Measurements from ENCODE around the gene RAI2.
A peak's percentile ranks its signal among the peaks of the same experiment; 100 is the strongest.

The RAI2 gene

GRCh38 chrX:17824980-17825379, 36.1 kb downstream of the RAI2 start:
- DNase-seq (ENCODE audit: low read depth in 2 of 2): peak in 1 of 2 donors; percentile 47
- no peak for TF ChIP-seq CTCF (IDR thresholded peaks at IDR 0.05; ENCODE audit: low read depth, low read length)
- H3K4me3 ChIP-seq (replicated peaks in 1 of 2; ENCODE audit: low read depth in 2 of 2, low read length in 2 of 2): no peak overlapping the region

- peak in 1 of 2 donors; percentile 47 for DNase-seq (ENCODE audit: low read depth in 2 of 2)
- H3K4me3 ChIP-seq (replicated peaks in 1 of 2; ENCODE audit: low read depth in 2 of 2, low read length in 2 of 2): no peak overlapping the region
- TF ChIP-seq CTCF (IDR thresholded peaks at IDR 0.05; ENCODE audit: low read depth, low read length): no peak
These were observed 38.7 kb downstream of the RAI2 start for GRCh38 chrX:17822351-17822750.

- no peak for TF ChIP-seq CTCF (IDR thresholded peaks at IDR 0.05; ENCODE audit: low read depth, low read length)
- no peak for DNase-seq (ENCODE audit: low read depth in 2 of 2)
- no peak overlapping the region for H3K4me3 ChIP-seq (replicated peaks in 1 of 2; ENCODE audit: low read depth in 2 of 2, low read length in 2 of 2)
These were observed 41.0 kb downstream of the RAI2 start for GRCh38 chrX:17820100-17820499.

GRCh38 chrX:17818726-17819125, 42.4 kb downstream of the RAI2 start:
- no peak for TF ChIP-seq CTCF (IDR thresholded peaks at IDR 0.05; ENCODE audit: low read depth, low read length)
- H3K4me3 ChIP-seq (replicated peaks in 1 of 2; ENCODE audit: low read depth in 2 of 2, low read length in 2 of 2): no peak overlapping the region
- no peak for DNase-seq (ENCODE audit: low read depth in 2 of 2)

- DNase-seq (ENCODE audit: low read depth in 2 of 2): no peak
- H3K4me3 ChIP-seq (replicated peaks in 1 of 2; ENCODE audit: low read depth in 2 of 2, low read length in 2 of 2): no peak overlapping the region
- no peak for TF ChIP-seq CTCF (IDR thresholded peaks at IDR 0.05; ENCODE audit: low read depth, low read length)
These were observed 43.8 kb downstream of the RAI2 start for GRCh38 chrX:17817251-17817650.

GRCh38 chrX:17814557-17814956, 46.5 kb downstream of the RAI2 start:
- H3K4me3 ChIP-seq (replicated peaks in 1 of 2; ENCODE audit: low read depth in 2 of 2, low read length in 2 of 2): no peak overlapping the region
- DNase-seq (ENCODE audit: low read depth in 2 of 2): peak in 1 of 2 donors; percentile 62
- no peak for TF ChIP-seq CTCF (IDR thresholded peaks at IDR 0.05; ENCODE audit: low read depth, low read length)

GRCh38 chrX:17814059-17814458, 47.0 kb downstream of the RAI2 start:
- no peak overlapping the region for H3K4me3 ChIP-seq (replicated peaks in 1 of 2; ENCODE audit: low read depth in 2 of 2, low read length in 2 of 2)
- DNase-seq (ENCODE audit: low read depth in 2 of 2): no peak
- TF ChIP-seq CTCF (IDR thresholded peaks at IDR 0.05; ENCODE audit: low read depth, low read length): no peak

Measured in cardiac fibroblast (primary cell).